H1 (cell line): ENCODE measurements around the gene C17orf50.

Experiments used
- CEBPB ChIP-seq: IDR thresholded peaks from 2 replicates; pipeline ENCODE4 v1.6.1; 2012; ENCODE audit warnings: low read depth, low read length
- GABPA ChIP-seq: IDR thresholded peaks from 2 replicates; pipeline ENCODE4 v1.6.1; 2011; ENCODE audit warnings: mild to moderate bottlenecking, low read length, moderate library complexity, borderline replicate concordance; ENCODE audit not compliant: insufficient read depth
- MAFK ChIP-seq: IDR thresholded peaks from 2 replicates; pipeline ENCODE4 v1.6.1; 2012; ENCODE audit warnings: low read depth, mild to moderate bottlenecking, improper control_type of control experiment, low read length
- SRF ChIP-seq: IDR thresholded peaks from 2 replicates; pipeline ENCODE4 v1.6.1; 2011; ENCODE audit warnings: mild to moderate bottlenecking, low read depth, low read length, moderate library complexity
- TEAD4 ChIP-seq: IDR thresholded peaks from 2 replicates; pipeline ENCODE4 v1.6.1; 2012; ENCODE audit warnings: low read depth, low read length, inconsistent platforms, mixed read lengths
- TF ChIP-seq, protein P1 (sequence below), 3 experiments: IDR thresholded peaks; 1 replicate in 2 of 3; 2 replicates in 1 of 3; pipeline versions ENCODE4 v1.5.1 to v1.6.1; 2011; ENCODE audit warnings: low read length in 3 of 3, mild to moderate bottlenecking in 3 of 3, inconsistent platforms in 2 of 3, low read depth in 1 of 3, moderate library complexity in 1 of 3; ENCODE audit not compliant: insufficient read depth in 1 of 3; ENCODE audit errors: control extremely low read depth in 1 of 3
- TF ChIP-seq, protein P2 (sequence below): IDR thresholded peaks from 2 replicates; pipeline ENCODE4 v1.6.1; 2011; ENCODE audit warnings: low read depth, mild to moderate bottlenecking, low read length; ENCODE audit not compliant: insufficient read depth

GRCh38 chr17:35773679-35774425 is 13.2 kb downstream of the C17orf50 start:
- TF ChIP-seq, protein P1, sequence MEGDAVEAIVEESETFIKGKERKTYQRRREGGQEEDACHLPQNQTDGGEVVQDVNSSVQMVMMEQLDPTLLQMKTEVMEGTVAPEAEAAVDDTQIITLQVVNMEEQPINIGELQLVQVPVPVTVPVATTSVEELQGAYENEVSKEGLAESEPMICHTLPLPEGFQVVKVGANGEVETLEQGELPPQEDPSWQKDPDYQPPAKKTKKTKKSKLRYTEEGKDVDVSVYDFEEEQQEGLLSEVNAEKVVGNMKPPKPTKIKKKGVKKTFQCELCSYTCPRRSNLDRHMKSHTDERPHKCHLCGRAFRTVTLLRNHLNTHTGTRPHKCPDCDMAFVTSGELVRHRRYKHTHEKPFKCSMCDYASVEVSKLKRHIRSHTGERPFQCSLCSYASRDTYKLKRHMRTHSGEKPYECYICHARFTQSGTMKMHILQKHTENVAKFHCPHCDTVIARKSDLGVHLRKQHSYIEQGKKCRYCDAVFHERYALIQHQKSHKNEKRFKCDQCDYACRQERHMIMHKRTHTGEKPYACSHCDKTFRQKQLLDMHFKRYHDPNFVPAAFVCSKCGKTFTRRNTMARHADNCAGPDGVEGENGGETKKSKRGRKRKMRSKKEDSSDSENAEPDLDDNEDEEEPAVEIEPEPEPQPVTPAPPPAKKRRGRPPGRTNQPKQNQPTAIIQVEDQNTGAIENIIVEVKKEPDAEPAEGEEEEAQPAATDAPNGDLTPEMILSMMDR (IDR thresholded peaks at IDR 0.05; ENCODE audit: control extremely low read depth in 1 of 3, insufficient read depth in 1 of 3, low read depth in 1 of 3, low read length in 3 of 3) = no peak
- no peak for TF ChIP-seq GABPA
- TF ChIP-seq CEBPB = no peak
- TF ChIP-seq, protein P2, sequence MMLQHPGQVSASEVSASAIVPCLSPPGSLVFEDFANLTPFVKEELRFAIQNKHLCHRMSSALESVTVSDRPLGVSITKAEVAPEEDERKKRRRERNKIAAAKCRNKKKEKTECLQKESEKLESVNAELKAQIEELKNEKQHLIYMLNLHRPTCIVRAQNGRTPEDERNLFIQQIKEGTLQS = no peak
- TF ChIP-seq TEAD4 = no peak
- TF ChIP-seq MAFK = no peak
- TF ChIP-seq SRF = no peak
